Activated CD4-positive, alpha-beta T cell treated with anti-CD3 and anti-CD28 coated beads for 36 hours (primary cell): ENCODE measurements around the gene PIN1. TPM values are rescaled to one million over a fixed set of nuclear protein-coding genes. Genes with fewer than 3 reads are reported as not detected.

Experiments
- ATAC-seq: fragments of 200-7000 bp; cut with Tn5 transposase; one replicate; pipeline ENCODE4 v1.10.0; 2021; ENCODE audit warnings: mild to moderate bottlenecking, moderate library complexity
- CTCF ChIA-PET: fragments of 350-600 bp; sonication (Branson Sonifier 250); formaldehyde crosslinking; loops from one replicate; lab custom pipeline; 2021; ENCODE audit warnings: antibody characterized with exemption; lab: Charles Lee
- POLR2A ChIA-PET: fragments of 350-600 bp; sonication (Branson Sonifier 250); formaldehyde crosslinking; loops from one replicate; lab custom pipeline; 2021; ENCODE audit warnings: antibody characterized with exemption, inconsistent platforms; lab: Charles Lee
- DNase-seq: peaks from one replicate; pipeline ENCODE4 v3.0.0-alpha.2; 2020
- H3K27ac Mint-ChIP-seq: one replicate; pipeline ENCODE4 v1.8.0; 2021; ENCODE audit warnings: mixed read lengths
- H3K27me3 Mint-ChIP-seq: one replicate; pipeline ENCODE4 v1.8.0; 2021; ENCODE audit warnings: mixed read lengths
- H3K36me3 Mint-ChIP-seq: one replicate; pipeline ENCODE4 v1.8.0; 2021; ENCODE audit warnings: low read depth, mixed read lengths
- H3K4me1 Mint-ChIP-seq: one replicate; pipeline ENCODE4 v1.8.0; 2021; ENCODE audit warnings: mixed read lengths
- H3K4me3 Mint-ChIP-seq: one replicate; pipeline ENCODE4 v1.8.0; 2021; ENCODE audit warnings: mild to moderate bottlenecking, moderate library complexity, mixed read lengths
- H3K9me3 Mint-ChIP-seq: one replicate; pipeline ENCODE4 v1.8.0; 2021; ENCODE audit warnings: low read depth, mixed read lengths
- intact Hi-C, 2 experiments: fragments of 100-400 bp; cut with DNase I in 1 of 2; cut with micrococcal nuclease in 1 of 2; formaldehyde crosslinking; loops; one replicate each; pipeline versions ENCODE4 v1.14.2 to v1.15.1; 2022 to 2024; cut with DNase I, micrococcal nuclease
- total RNA-seq, 2 experiments: library from RNA; stranded (reverse); gene quantifications; one replicate each; pipeline ENCODE4 v1.2.3, GENCODE V29; 2021

PIN1 gene
- total RNA-seq, 2 experiments from 2014 or later, result 70.4 to 74.2 TPM

DNA sequence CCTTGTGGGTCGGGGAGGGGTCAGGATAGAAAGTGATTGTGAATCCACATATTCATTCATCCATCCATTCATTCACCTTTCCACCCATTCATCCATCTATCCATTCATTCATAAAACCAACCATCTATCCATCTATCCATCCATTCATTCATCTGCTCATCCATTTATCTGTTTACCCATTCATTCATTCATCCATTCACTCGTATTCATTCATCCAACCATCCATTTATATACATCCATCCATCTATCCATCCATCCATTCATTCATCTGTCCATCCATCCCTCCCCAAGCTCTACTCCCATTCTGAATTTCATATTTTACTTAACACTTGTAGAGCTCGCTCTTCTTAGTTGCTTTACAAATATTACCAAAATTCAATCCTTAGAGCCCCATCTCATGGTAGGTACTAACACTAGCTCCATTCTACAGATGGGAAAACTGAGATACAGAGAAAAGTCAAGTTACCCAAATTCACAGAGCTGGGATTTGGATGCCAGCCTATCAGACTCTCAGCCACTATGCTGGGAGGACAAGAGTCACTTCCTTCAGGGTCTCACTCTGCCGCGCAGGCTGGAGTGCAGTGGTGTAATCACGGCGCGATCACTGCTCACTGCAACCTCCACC lies 37.6 kb downstream of the PIN1 start:
- H3K9me3 Mint-ChIP-seq, result no peaks in the 10 kb centered on the region
- no peak overlapping the region for H3K4me3 Mint-ChIP-seq
- DNase-seq, result no peak
- H3K27me3 Mint-ChIP-seq, result no peaks in the 10 kb centered on the region
- CTCF ChIA-PET, result interaction anchor here (0.8 kb wide), 1 partner anchor 35 kb away, joined by 4 read pairs; no protein-coding TSS in a partner anchor
- POLR2A ChIA-PET, result no interaction called here
- intact Hi-C loops, result no loop called here
- H3K4me1 Mint-ChIP-seq, result no peaks in the 10 kb centered on the region
- no peaks in the 10 kb centered on the region for H3K36me3 Mint-ChIP-seq
- no peak for ATAC-seq
- no peak overlapping the region for H3K27ac Mint-ChIP-seq

DNA sequence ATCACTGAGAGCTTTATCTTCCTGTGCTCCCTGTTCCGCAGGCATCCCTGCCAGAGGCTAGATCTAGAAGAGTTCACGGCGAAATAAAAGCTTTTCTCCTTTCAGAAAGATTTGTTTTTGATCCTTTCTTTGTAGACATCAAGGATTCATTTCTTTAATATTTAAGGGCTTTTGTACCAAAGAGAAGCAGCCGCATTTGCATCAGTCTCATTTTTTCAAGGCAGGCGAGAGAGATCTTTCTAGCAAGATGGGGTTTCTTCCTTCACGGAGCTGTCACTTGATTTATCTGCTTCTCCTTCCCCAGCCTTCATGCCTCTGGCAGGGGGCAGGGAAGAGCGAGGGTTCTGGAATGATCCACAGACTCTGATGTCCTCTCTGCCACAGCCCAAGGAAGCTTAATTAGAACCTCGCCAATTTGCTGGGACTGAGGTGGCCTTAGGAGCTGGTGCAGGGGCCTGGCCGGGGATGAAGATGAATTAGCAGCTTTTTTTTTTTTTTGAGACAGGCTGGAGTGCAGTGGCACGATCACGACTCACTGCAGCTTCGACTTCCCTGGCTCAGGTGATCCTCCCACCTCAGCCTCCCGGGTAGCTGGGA lies 40.0 kb downstream of the PIN1 start:
- POLR2A ChIA-PET, result no interaction called here
- CTCF ChIA-PET, result no interaction called here
- Mint-ChIP-seq H3K36me3 (no peaks in the 10 kb centered on the region), H3K4me1 (peaks cover 2% of the 10 kb centered on the region), H3K27ac (no peak overlapping the region), H3K4me3 (no peak overlapping the region), H3K9me3 (no peaks in the 10 kb centered on the region), H3K27me3 (no peaks in the 10 kb centered on the region)
- DNase-seq, result no peak
- intact Hi-C loops, result no loop called here
- ATAC-seq, result no peak

DNA sequence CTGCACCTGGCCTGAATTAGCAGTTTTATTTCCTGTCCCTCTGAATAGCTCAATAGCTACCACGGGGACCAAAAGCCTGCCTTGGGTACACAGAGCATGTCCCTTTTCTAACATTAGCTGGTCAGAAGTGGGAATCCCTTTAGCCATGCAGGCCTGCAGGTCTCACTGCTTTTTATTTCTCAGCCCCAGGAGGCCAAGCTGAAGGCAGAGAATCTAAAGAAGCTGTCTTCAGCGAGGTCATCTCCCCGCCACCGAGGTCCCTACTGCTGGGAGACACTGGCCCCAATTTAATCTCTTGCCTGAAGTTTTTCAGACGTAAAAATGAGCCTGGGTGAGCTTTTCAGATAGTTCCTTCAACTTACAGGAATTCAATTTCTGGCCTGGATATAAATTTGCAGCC lies 40.7 kb downstream of the PIN1 start:
- peaks cover 2% of the 10 kb centered on the region for H3K4me1 Mint-ChIP-seq
- H3K27me3 Mint-ChIP-seq, result no peaks in the 10 kb centered on the region
- H3K27ac Mint-ChIP-seq, result no peak overlapping the region
- DNase-seq (no peak), ATAC-seq (no peak)
- no peak overlapping the region for H3K4me3 Mint-ChIP-seq
- ChIA-PET CTCF (interaction anchor here (0.9 to 1.0 kb wide), 2 partner anchors 9 to 54 kb away, joined by 4 to 5 read pairs; no protein-coding TSS in a partner anchor), POLR2A (no interaction called here)
- H3K9me3 Mint-ChIP-seq, result no peaks in the 10 kb centered on the region
- H3K36me3 Mint-ChIP-seq, result no peaks in the 10 kb centered on the region
- intact Hi-C loops, result no loop called here

DNA sequence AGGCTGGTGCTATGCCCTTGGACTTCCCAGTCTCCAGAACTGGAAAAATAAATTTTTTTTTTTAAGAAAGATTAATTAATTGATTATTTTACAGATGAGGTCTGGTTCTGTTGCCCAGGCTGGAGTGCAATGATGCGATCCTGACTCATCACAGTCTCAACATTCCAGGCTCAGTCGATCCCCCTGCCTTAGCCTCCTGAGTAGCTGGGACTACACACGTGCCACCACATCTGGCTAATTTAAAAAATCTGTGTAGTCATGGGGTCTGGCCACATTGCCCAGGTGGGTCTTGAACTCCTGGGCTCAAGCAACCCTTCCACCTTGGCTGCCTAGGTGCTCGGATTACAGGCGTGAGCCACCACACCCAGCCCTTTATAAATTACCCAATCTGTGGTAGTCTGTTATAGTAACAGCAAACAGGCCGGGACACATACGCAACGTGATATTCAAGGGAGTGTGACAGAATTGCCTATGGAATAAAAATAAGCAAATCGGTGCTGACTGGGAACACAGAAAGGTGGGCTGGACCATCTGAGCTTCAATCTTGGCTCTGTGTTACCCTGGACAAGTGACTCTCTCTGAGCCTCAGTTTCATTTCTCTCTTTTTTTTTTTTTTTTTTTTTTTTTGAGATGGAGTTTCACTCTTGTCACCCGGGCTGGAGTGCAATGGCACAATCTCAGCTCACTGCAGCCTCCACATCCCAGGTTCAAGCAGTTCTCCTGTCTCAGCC lies 42.8 kb downstream of the PIN1 start:
- Mint-ChIP-seq H3K4me1 (peaks cover 2% of the 10 kb centered on the region), H3K36me3 (no peaks in the 10 kb centered on the region), H3K9me3 (no peaks in the 10 kb centered on the region), H3K27me3 (no peaks in the 10 kb centered on the region), H3K4me3 (no peak overlapping the region), H3K27ac (no peak overlapping the region)
- ATAC-seq (no peak), DNase-seq (no peak)
- intact Hi-C loops, result no loop called here
- POLR2A ChIA-PET, result no interaction called here
- CTCF ChIA-PET, result no interaction called here

DNA sequence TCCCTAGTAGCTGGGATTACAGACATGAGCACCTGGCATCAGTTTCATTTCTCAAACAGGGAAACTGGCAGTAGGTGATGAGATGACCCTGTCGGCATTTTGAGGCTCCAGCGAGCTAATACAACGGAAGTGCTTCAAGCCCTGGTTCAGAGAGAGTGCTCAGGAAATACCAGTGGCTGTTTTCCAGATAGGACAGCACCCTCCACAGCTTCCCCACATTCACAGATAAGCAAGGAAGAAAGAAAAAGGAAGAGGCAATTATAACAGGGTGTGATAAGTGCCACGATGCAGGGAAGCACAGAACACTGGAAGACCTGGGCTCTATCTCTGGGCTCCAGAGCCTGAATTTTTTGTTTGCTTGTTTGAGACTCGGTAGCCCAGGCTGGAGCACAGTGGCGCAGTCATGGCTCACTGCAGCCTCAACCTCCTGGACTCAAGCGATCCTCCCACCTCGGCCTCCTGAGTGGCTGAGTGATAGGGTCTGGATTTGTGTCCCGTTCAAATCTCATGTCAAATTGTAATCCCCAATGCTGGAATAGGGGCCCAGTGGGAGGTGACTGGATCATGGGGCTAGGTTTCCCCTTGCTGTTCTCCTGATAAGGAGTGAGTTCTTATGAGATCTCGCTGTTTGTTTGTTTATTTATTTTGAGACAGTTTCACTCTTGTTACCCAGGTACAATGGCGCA lies 43.5 kb downstream of the PIN1 start:
- no peaks in the 10 kb centered on the region for H3K9me3 Mint-ChIP-seq
- ATAC-seq, result no peak
- no peak overlapping the region for H3K4me3 Mint-ChIP-seq
- H3K4me1 Mint-ChIP-seq, result peaks cover 2% of the 10 kb centered on the region
- CTCF ChIA-PET, result no interaction called here
- no peak overlapping the region for H3K27ac Mint-ChIP-seq
- H3K27me3 Mint-ChIP-seq, result no peaks in the 10 kb centered on the region
- no peak for DNase-seq
- POLR2A ChIA-PET, result no interaction called here
- H3K36me3 Mint-ChIP-seq, result no peaks in the 10 kb centered on the region
- intact Hi-C loops, result no loop called here

DNA sequence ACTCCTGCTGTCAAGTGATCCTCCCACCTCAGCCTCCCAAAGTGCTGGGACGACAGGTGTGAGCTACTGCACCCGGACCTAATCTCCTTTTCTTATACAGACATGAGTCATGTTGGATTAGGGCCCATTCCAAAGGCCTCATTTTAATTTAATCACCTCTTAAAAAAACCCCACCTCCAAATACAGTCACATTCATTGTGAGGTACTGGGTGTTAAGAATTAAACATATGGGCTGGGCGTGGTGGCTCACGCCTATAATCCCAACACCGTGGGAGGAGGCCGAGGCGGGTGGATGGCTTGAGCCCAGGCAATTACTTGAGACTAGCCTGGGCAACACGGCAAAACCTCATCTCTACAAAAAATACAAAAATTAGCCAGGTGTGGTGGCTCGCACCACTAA lies 46.6 kb downstream of the PIN1 start:
- POLR2A ChIA-PET, result no interaction called here
- intact Hi-C loops, result no loop called here
- ATAC-seq (no peak), DNase-seq (no peak)
- Mint-ChIP-seq H3K9me3 (no peaks in the 10 kb centered on the region), H3K4me1 (peaks cover 2% of the 10 kb centered on the region), H3K4me3 (no peak overlapping the region), H3K27me3 (no peaks in the 10 kb centered on the region), H3K27ac (no peak overlapping the region), H3K36me3 (no peaks in the 10 kb centered on the region)
- CTCF ChIA-PET, result no interaction called here

DNA sequence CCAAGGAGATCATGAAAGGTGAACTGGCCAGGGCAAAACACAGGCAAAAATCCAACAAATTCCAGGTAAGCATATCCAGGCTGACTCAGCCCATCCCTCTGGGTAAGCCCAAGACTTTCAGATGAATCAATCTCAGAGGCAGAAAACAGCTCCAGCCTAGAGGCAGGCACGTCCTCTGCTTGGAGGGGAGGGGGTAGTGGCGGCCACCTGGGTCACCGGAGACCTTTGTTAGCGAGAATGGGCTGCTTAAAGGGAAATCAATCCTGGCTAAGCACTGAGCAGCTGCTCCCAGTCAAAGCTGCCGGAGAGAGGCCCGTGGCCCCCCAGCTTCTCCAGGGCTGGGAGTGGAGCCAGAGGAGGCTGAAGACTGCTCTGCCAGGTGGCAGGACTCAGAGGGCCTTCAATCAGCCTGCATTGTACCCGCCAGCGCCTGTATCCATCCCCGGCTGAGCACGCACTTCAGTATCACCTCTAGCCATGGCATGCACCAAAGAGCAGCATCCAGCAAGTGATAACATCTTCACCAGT lies 48.2 kb downstream of the PIN1 start:
- ChIA-PET POLR2A (no interaction called here), CTCF (no interaction called here)
- ATAC-seq (no peak), DNase-seq (no peak)
- no peaks in the 10 kb centered on the region for H3K27me3 Mint-ChIP-seq
- intact Hi-C loops, result no loop called here
- H3K4me3 Mint-ChIP-seq, result no peak overlapping the region
- peaks cover 2% of the 10 kb centered on the region for H3K4me1 Mint-ChIP-seq
- no peak overlapping the region for H3K27ac Mint-ChIP-seq
- H3K9me3 Mint-ChIP-seq, result no peaks in the 10 kb centered on the region
- H3K36me3 Mint-ChIP-seq, result no peaks in the 10 kb centered on the region

DNA sequence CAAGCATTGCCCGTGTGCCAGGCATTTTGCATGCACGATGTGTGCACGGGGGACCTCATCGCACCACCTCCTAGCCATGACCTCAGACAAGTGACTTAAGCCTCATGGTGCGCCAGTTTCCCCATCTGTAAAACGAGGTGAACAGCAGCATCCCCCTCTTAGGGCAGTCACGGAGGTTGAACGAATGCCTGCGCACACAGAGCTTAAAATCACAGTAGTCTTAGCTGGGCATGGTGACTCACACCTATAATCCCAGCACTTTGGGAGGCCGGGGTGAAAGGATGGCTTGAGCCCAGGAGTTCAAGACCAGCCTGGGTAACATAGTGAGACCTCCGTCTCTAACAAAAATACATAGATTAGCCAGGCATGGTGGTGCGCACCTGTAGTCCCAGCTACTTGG lies 48.6 kb downstream of the PIN1 start:
- no peak for DNase-seq

DNA sequence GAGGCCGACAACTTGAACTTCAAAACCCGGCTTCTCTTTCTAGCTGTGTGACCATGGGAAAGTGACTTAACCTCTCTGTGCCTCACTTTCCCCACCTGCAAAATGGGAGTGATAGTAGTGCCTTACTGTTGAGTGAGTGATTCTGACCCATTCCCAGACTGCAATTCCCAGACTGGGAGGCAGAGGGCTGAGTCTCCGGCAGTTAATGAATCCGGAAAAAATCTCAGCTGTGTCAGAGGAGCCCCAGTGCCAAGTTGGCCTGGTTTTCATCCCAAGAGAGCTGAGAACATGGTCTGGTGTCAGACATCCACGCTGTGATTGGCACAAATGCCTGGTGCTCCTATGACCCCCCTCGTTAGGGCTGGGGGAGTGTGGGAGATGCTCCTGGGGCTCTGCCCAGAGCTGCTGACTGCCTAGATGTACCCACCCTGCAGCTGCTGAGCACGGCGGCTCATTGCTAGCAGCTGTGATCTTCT lies 50.0 kb downstream of the PIN1 start:
- H3K27me3 Mint-ChIP-seq, result no peaks in the 10 kb centered on the region
- no peaks in the 10 kb centered on the region for H3K4me1 Mint-ChIP-seq
- intact Hi-C loops, result no loop called here
- no peak overlapping the region for H3K4me3 Mint-ChIP-seq
- ATAC-seq (no peak), DNase-seq (no peak)
- H3K9me3 Mint-ChIP-seq, result no peaks in the 10 kb centered on the region
- CTCF ChIA-PET, result interaction anchor here (0.7 kb wide), 1 partner anchor 46 kb away, joined by 3 read pairs; no protein-coding TSS in a partner anchor
- POLR2A ChIA-PET, result no interaction called here
- H3K27ac Mint-ChIP-seq, result no peak overlapping the region
- no peaks in the 10 kb centered on the region for H3K36me3 Mint-ChIP-seq

More for the DNA sequence above, 48.6 kb downstream of the PIN1 start:
- POLR2A ChIA-PET, result no interaction called here
- CTCF ChIA-PET, result interaction anchor here (0.6 kb wide), 1 partner anchor 11 kb away, joined by 4 read pairs; no protein-coding TSS in a partner anchor
- Mint-ChIP-seq H3K9me3 (no peaks in the 10 kb centered on the region), H3K4me3 (no peak overlapping the region), H3K27ac (no peak overlapping the region), H3K27me3 (no peaks in the 10 kb centered on the region), H3K4me1 (no peaks in the 10 kb centered on the region), H3K36me3 (no peaks in the 10 kb centered on the region)
- intact Hi-C loops, result no loop called here
- no peak for ATAC-seq

DNA sequence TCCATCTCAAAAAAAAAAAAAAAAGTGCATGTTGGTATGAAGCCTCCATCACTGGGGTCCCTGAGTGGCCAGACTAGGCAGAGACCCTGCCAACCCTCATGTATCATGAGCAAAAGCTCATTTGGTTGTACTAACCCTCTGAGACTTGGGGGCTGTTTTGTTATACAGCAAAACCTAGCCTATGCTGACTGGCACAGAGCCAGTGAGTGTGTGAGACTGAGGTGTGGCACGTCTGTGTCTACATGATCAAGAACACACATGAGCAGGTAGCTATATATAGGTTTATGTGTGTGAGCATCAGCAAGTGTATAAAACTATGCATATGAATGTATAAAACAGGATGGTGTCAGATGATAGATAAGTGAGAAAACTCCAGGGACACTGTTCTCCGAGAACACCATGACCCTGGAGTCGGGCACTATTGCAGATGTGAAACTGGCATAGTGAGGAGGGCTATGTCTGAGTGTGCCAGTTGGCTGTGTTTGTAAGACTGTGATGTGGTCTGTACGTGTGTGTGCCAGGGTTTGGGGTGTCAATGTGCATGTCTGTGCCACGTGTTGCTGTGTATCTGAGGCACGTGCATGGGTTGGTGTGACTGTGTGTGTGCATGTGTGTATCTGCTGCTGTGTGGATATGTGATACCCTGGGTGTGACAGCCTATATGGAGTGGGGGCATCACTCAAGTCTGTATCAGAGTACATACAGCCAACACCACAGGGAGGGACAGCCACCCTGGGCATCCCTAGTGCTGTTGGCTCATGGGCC lies 56.7 kb downstream of the PIN1 start:
- ChIA-PET CTCF (no interaction called here), POLR2A (no interaction called here)
- H3K4me3 Mint-ChIP-seq, result no peak overlapping the region

More for the DNA sequence above, 56.7 kb downstream of the PIN1 start:
- intact Hi-C loops, result no loop called here
- no peaks in the 10 kb centered on the region for H3K36me3 Mint-ChIP-seq
- no peak for DNase-seq
- no peaks in the 10 kb centered on the region for H3K27me3 Mint-ChIP-seq
- H3K4me1 Mint-ChIP-seq, result no peaks in the 10 kb centered on the region
- H3K27ac Mint-ChIP-seq, result no peak overlapping the region
- no peaks in the 10 kb centered on the region for H3K9me3 Mint-ChIP-seq
- no peak for ATAC-seq
